K562 (cell line): ENCODE results near the gene ZGLP1. TPM values are rescaled to one million over a fixed set of nuclear protein-coding genes. Genes with fewer than 3 reads are reported as not detected.
A peak's percentile ranks its signal among the peaks of the same experiment; 100 is the strongest.

Source experiments
- ATAC-seq: fragments of 200-7000 bp; cut with Tn5 transposase; 3 replicates; pipeline ENCODE4 v1.9.1; 2020; ENCODE audit warnings: moderate library complexity
- BruUV-seq: library from RNA; stranded (reverse); fragments of 400-500 nt; replicated peaks from 2 replicates; lab custom pipeline; 2021; lab: Mats Ljungman, UMichigan
- CTCF ChIA-PET: fragments of 300-600 bp; formaldehyde crosslinking; extraction: SDS; loops from one replicate; lab custom pipeline; 2021; ENCODE audit warnings: low intra/inter-chr PET ratio; lab: Yijun Ruan, JAX
- POLR2A ChIA-PET: fragments of 300-600, 350-650 bp; sonication (Branson Sonifier 250); formaldehyde crosslinking; extraction: SDS; loops from one replicate; lab custom pipeline; 2021; ENCODE audit warnings: antibody characterized with exemption, inconsistent platforms; lab: Yijun Ruan, JAX
- DNase-seq, 4 experiments: peaks; one replicate each; pipeline versions ENCODE4 v3.0.0 to v3.0.0-alpha.2; 2011 to 2018; ENCODE audit warnings: low spot score in 3 of 4, mixed read lengths in 3 of 4; ENCODE audit errors: extremely low read depth in 1 of 4
- FAIRE-seq: peaks from 2 replicates; lab custom pipeline; 2011; peaks lifted over from hg19 to GRCh38; lab: Jason Lieb, UNC
- H2AFZ ChIP-seq: 2 replicates; pipeline ENCODE4 v1.6.0; 2011; ENCODE audit warnings: low read depth, low read length, control low read depth, inconsistent platforms
- H3K27ac ChIP-seq: fragments of 200-600 bp; 3 replicates; pipeline ENCODE4 v1.8.0; 2011; ENCODE audit warnings: low read depth, mild to moderate bottlenecking, control low read depth, inconsistent platforms, low read length, moderate library complexity, mixed read lengths; ENCODE audit errors: extremely low read depth
- H3K27me3 ChIP-seq, 2 experiments: fragments of 300-600 bp in 1 of 2; 2 replicates in 1 of 2; 3 replicates in 1 of 2; pipeline versions ENCODE4 v1.6.0 to v1.8.0; 2011; ENCODE audit warnings: inconsistent platforms in 2 of 2, low read length in 2 of 2, mild to moderate bottlenecking in 1 of 2, mixed read lengths in 1 of 2, moderate library complexity in 1 of 2; ENCODE audit not compliant: control insufficient read depth in 2 of 2, insufficient read depth in 2 of 2
- H3K36me3 ChIP-seq: fragments of 300-600 bp; 3 replicates; pipeline ENCODE4 v1.8.0; 2011; ENCODE audit warnings: mild to moderate bottlenecking, low read length, inconsistent platforms; ENCODE audit not compliant: control insufficient read depth, insufficient read depth
- H3K4me1 ChIP-seq, 2 experiments: fragments of 200-600 bp in 1 of 2; replicated peaks in 1 of 2; 2 replicates in 1 of 2; 3 replicates in 1 of 2; pipeline versions ENCODE4 v1.5.1 to v1.8.0; 2011; ENCODE audit warnings: inconsistent platforms in 2 of 2, low read length in 2 of 2, mild to moderate bottlenecking in 1 of 2, mixed read lengths in 1 of 2, moderate library complexity in 1 of 2; ENCODE audit not compliant: control insufficient read depth in 2 of 2, insufficient read depth in 2 of 2
- H3K4me2 ChIP-seq: 2 replicates; pipeline ENCODE4 v1.6.1; 2011; ENCODE audit warnings: low read length, control low read depth, inconsistent platforms, mixed read lengths; ENCODE audit not compliant: insufficient read depth
- H3K4me3 ChIP-seq: fragments of 200-600 bp; sonication (generic), shearing (Covaris generic); 2 replicates; pipeline ENCODE4 v1.5.1; 2016; ENCODE audit warnings: control low read depth, inconsistent platforms
- H3K79me2 ChIP-seq: fragments of 200-600 bp; 3 replicates; pipeline ENCODE4 v1.8.0; 2011; ENCODE audit warnings: low read length, inconsistent platforms; ENCODE audit not compliant: control insufficient read depth, insufficient read depth
- H3K9ac ChIP-seq, 2 experiments: 2 replicates each; pipeline versions ENCODE4 v1.6.0 to v1.6.1; 2011; ENCODE audit warnings: low read depth in 2 of 2, low read length in 2 of 2, control low read depth in 1 of 2, inconsistent platforms in 1 of 2, mild to moderate bottlenecking in 1 of 2, mixed read lengths in 1 of 2; ENCODE audit not compliant: insufficient read depth in 1 of 2
- H3K9me1 ChIP-seq: one replicate; pipeline ENCODE4 v1.6.0; 2011; ENCODE audit warnings: inconsistent platforms, mild to moderate bottlenecking, low read length, moderate library complexity; ENCODE audit not compliant: control insufficient read depth, insufficient read depth
- H3K9me3 ChIP-seq: replicated peaks from 2 replicates; pipeline ENCODE4 v1.5.1; 2011; ENCODE audit warnings: low read depth, low read length, inconsistent platforms; ENCODE audit not compliant: control insufficient read depth, insufficient read depth
- H4K20me1 ChIP-seq: replicated peaks from 2 replicates; pipeline ENCODE4 v1.6.1; 2011; ENCODE audit warnings: low read length, inconsistent platforms, mixed read lengths; ENCODE audit not compliant: control insufficient read depth, insufficient read depth
- CBFB ChIP-seq: sonication (generic); formaldehyde crosslinking; IDR thresholded peaks from 2 replicates; pipeline ENCODE4 v1.4.0; 2020; ENCODE audit warnings: mild to moderate bottlenecking, missing genetic modification reagents
- ETV5 ChIP-seq: sonication (generic); formaldehyde crosslinking; IDR thresholded peaks from 2 replicates; pipeline ENCODE4 v1.4.0; 2020; ENCODE audit warnings: low read depth, mild to moderate bottlenecking, missing genetic modification reagents
- GABPB1 ChIP-seq: sonication (generic); formaldehyde crosslinking; IDR thresholded peaks from 2 replicates; pipeline ENCODE4 v1.8.0; 2022; ENCODE audit warnings: mild to moderate bottlenecking, missing genetic modification reagents
- GTF2A2 ChIP-seq: IDR thresholded peaks from 2 replicates; pipeline ENCODE4 v1.6.1; 2016; ENCODE audit warnings: mild to moderate bottlenecking, missing genetic modification characterization, missing compliant biosample characterization
- HCFC1 ChIP-seq: IDR thresholded peaks from 2 replicates; pipeline ENCODE4 v1.6.1; 2012; ENCODE audit warnings: low read depth, low read length, improper control_type of control experiment
- HOXB6 ChIP-seq: fragments of 250-450 bp; sonication (Bioruptor Pico); IDR thresholded peaks from 2 replicates; pipeline ENCODE4 v1.5.1; 2022; ENCODE audit warnings: mild to moderate bottlenecking, borderline replicate concordance
- KAT8 ChIP-seq: fragments of 450-650 bp; IDR thresholded peaks from 2 replicates; pipeline ENCODE4 v1.6.1; 2016; ENCODE audit warnings: low read depth, mild to moderate bottlenecking
- MED1 ChIP-seq: sonication (generic); formaldehyde crosslinking; IDR thresholded peaks from 2 replicates; pipeline ENCODE4 v1.8.1; 2023; ENCODE audit warnings: missing genetic modification reagents, borderline replicate concordance
- MTF1 ChIP-seq: fragments of 250-450 bp; sonication (Bioruptor Pico); IDR thresholded peaks from 2 replicates; pipeline ENCODE4 v1.9.0; 2021; ENCODE audit warnings: moderate library complexity, mild to moderate bottlenecking, inconsistent platforms, borderline replicate concordance
- PHTF2 ChIP-seq: fragments of 250-450 bp; sonication (Bioruptor Pico); IDR thresholded peaks from 2 replicates; pipeline ENCODE4 v1.5.0; 2021; ENCODE audit warnings: mild to moderate bottlenecking
- PTBP1 ChIP-seq: fragments of 200-400 bp; formaldehyde crosslinking; IDR thresholded peaks from 2 replicates; pipeline ENCODE4 v1.6.1; 2017; ENCODE audit warnings: low read depth, low read length
- SMARCA4 ChIP-seq: fragments of 450-650 bp; IDR thresholded peaks from 2 replicates; pipeline ENCODE4 v1.6.1; 2016
- TAF15 ChIP-seq: fragments of 200-400 bp; formaldehyde crosslinking; IDR thresholded peaks from 2 replicates; pipeline ENCODE4 v1.6.1; 2017; ENCODE audit warnings: mild to moderate bottlenecking, low read depth, low read length, moderate library complexity
- TFAM ChIP-seq: fragments of 250-450 bp; sonication (Bioruptor Pico); conservative IDR thresholded peaks from 2 replicates; pipeline ENCODE4 v1.5.0; 2021; ENCODE audit warnings: mild to moderate bottlenecking, moderate library complexity
- U2AF2 ChIP-seq: fragments of 200-400 bp; formaldehyde crosslinking; optimal IDR thresholded peaks from 2 replicates; pipeline ENCODE3; 2017; ENCODE audit warnings: low read depth, mild to moderate bottlenecking, low read length
- YY1 ChIP-seq, 3 experiments: IDR thresholded peaks; 2 replicates each; pipeline ENCODE4 v1.6.1; 2011; ENCODE audit warnings: low read length in 2 of 3, mild to moderate bottlenecking in 2 of 3, moderate library complexity in 2 of 3, borderline replicate concordance in 1 of 3, control low read depth in 1 of 3, low read depth in 1 of 3; ENCODE audit not compliant: insufficient read depth in 3 of 3, insufficient replicate concordance in 2 of 3, control insufficient read depth in 1 of 3, insufficient read length in 1 of 3; ENCODE audit errors: extremely low read depth in 1 of 3
- ZNF253 ChIP-seq: fragments of 250-450 bp; sonication (Bioruptor Pico); conservative IDR thresholded peaks from 2 replicates; pipeline ENCODE4 v1.6.1; 2021; ENCODE audit warnings: mild to moderate bottlenecking
- ZNF354B ChIP-seq: fragments of 250-450 bp; sonication (Bioruptor Pico); IDR thresholded peaks from 2 replicates; pipeline ENCODE4 v1.4.0; 2020
- ZNF644 ChIP-seq: fragments of 200-800 bp; sonication (Bioruptor generic); IDR thresholded peaks from 2 replicates; pipeline ENCODE4 v1.6.1; 2016; ENCODE audit warnings: low read depth, missing genetic modification characterization, missing compliant biosample characterization
- WGBS: fragments of 100-300 bp; shearing (Covaris generic); methylation state at CpG from one replicate; pipeline ENCODE4 v1.1.6; 2016; ENCODE audit warnings: low coverage, mixed read lengths; ENCODE audit not compliant: insufficient coverage; ENCODE audit errors: missing lambda C conversion rate; 5-methylcytosine and 5-hydroxymethylcytosine counted together
- in situ Hi-C: fragments of 300-500 bp; cut with MboI; formaldehyde crosslinking; loops from 4 replicates; pipeline ENCODE4 v1.15.0; 2018; ENCODE audit warnings: inconsistent platforms, mixed read lengths
- intact Hi-C: fragments of 100-400 bp; cut with micrococcal nuclease; formaldehyde crosslinking; loops from 2 replicates; pipeline ENCODE4 v1.14.2; 2022
- polyA plus RNA-seq, 8 experiments: library from polyadenylated mRNA; depleted of rRNA in 4 of 8; stranded (reverse) in 5 of 8; unstranded in 3 of 8; fragments of >200 nt; fragmentation: Nextera tagmentation in 2 of 8; fragmentation: Illumina TruSeq in 1 of 8; extraction: Ambion mirVana in 2 of 8; extraction: Trizol in 1 of 8; gene quantifications; 2 replicates each; pipeline versions ENCODE4 v1.2.1 to v1.2.3, GENCODE V29; 2011 to 2014; ENCODE audit warnings: inconsistent platforms in 1 of 8, missing spikeins in 1 of 8
- total RNA-seq, 7 experiments: library from RNA; depleted of rRNA in 6 of 7; stranded (reverse); fragments of >200 nt in 6 of 7; fragmentation: Illumina TruSeq in 2 of 7; extraction: Trizol in 2 of 7; gene quantifications; 2 replicates each; pipeline versions ENCODE4 v1.2.1 to v1.2.3, GENCODE V29; 2011 to 2021; ENCODE audit warnings: low replicate concordance in 1 of 7
- TF ChIP-seq, protein P1 (sequence below): sonication (generic); formaldehyde crosslinking; IDR thresholded peaks from 2 replicates; pipeline ENCODE4 v1.8.1; 2023; ENCODE audit warnings: mild to moderate bottlenecking, missing genetic modification reagents

Gene ZGLP1
- total and polyA plus RNA-seq, 9 of the 15 experiments (the other 6 are each of a cell fraction or from before 2014, with no cell fraction given), result 0.24 to 4.5 (median 2.2) TPM

- peak within 1 kb of the TSS; percentile 91 for H2AFZ ChIP-seq
- peak; percentile 92 for FAIRE-seq
- no peaks in the 10 kb centered on the region for H3K9me1 ChIP-seq
- H3K4me1 ChIP-seq, result peaks cover 16 to 33% of the 10 kb centered on the region in 2 experiments; a peak in 4 of 5 replicates
- peak within 1 kb of the TSS; percentile 48 for H3K4me3 ChIP-seq
- peaks cover 30% of the 10 kb centered on the region for H3K79me2 ChIP-seq
- ATAC-seq, result peak; percentile 88
- H3K36me3 ChIP-seq, result peaks cover 26% of the 10 kb centered on the region; the same call in 2 of the 3 replicates
- WGBS, result 1% methylated on average over 51 of the region's 51 CpGs
- H4K20me1 ChIP-seq, result no peaks in the 10 kb centered on the region
- intact Hi-C loops, result loop anchor here (1.0 to 2.0 kb wide), 3 partner anchors 18 to 110 kb away; partner anchors contain the start of genes ICAM5, RAVER1 and TYK2
- ChIA-PET CTCF (interaction anchor here (3.9 kb wide), 1 partner anchor 118 kb away, joined by 77 read pairs; no protein-coding TSS in a partner anchor), POLR2A (interaction anchor here (0.6 to 3.7 kb wide), 22 partner anchors 8 to 385 kb away, joined by 3 to 74 read pairs (median 4); partner anchors contain the start of genes FDX2, ICAM4, ICAM5 and PPAN)
- no peaks in the 10 kb centered on the region for H3K27me3 ChIP-seq
- peak within 1 kb of the TSS; percentile 81 for H3K27ac ChIP-seq
- no peaks in the 10 kb centered on the region for H3K9me3 ChIP-seq
- TSS peak; percentile 97 for BruUV-seq
- peak; percentile 71 to 92 (median 80) for DNase-seq
- peak within 1 kb of the TSS; percentile 73 to 93 for H3K9ac ChIP-seq
- peak within 1 kb of the TSS; percentile 76 for H3K4me2 ChIP-seq
- in situ Hi-C loops, result loop anchor here (5.0 kb wide), 1 partner anchor 116 kb away; no protein-coding TSS in a partner anchor
- TF ChIP-seq MTF1 (CRISPR knock-in tag), result no peak
- peak; percentile 90 for TF ChIP-seq PTBP1
- TF ChIP-seq KAT8, result no peak
- TF ChIP-seq CBFB (CRISPR knock-in tag), result no peak; the same call in 1 of the 2 replicates
- TF ChIP-seq, protein P1, sequence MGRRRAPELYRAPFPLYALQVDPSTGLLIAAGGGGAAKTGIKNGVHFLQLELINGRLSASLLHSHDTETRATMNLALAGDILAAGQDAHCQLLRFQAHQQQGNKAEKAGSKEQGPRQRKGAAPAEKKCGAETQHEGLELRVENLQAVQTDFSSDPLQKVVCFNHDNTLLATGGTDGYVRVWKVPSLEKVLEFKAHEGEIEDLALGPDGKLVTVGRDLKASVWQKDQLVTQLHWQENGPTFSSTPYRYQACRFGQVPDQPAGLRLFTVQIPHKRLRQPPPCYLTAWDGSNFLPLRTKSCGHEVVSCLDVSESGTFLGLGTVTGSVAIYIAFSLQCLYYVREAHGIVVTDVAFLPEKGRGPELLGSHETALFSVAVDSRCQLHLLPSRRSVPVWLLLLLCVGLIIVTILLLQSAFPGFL (CRISPR knock-in tag), result peak; percentile 37; the same call in 1 of the 2 replicates
- no peak for TF ChIP-seq TAF15
- TF ChIP-seq PHTF2 (CRISPR knock-in tag), result no peak
- TF ChIP-seq U2AF2, result no peak
- peak; percentile 93 for TF ChIP-seq ETV5 (CRISPR knock-in tag)
- TF ChIP-seq ZNF253 (CRISPR knock-in tag), result no peak
- TF ChIP-seq HCFC1, result no peak; the same call in 1 of the 2 replicates
- TF ChIP-seq TFAM, result no peak
- TF ChIP-seq ZNF354B, result no peak
- peak in 2 of 3 experiments; percentile 48 to 57 for TF ChIP-seq YY1 (IDR thresholded peaks at IDR 0.05; ENCODE audit: borderline replicate concordance in 1 of 3, control insufficient read depth in 1 of 3, extremely low read depth in 1 of 3, insufficient read depth in 3 of 3, insufficient read length in 1 of 3, insufficient replicate concordance in 2 of 3, low read depth in 1 of 3, low read length in 2 of 3)
- 0 out of 2 replicates have a peak, but pooled peaks have one; percentile 52 for TF ChIP-seq GTF2A2 (tag)
- TF ChIP-seq ZNF644 (tag), result no peak
- 0 out of 2 replicates have a peak, but pooled peaks have one; percentile 11 for TF ChIP-seq SMARCA4
- TF ChIP-seq HOXB6 (CRISPR knock-in tag), result no peak
- TF ChIP-seq GABPB1, result peak; percentile 58
- TF ChIP-seq MED1, result no peak
These were observed 38.8 kb downstream of the ZGLP1 start, which contains the start of gene ICAM1 for GRCh38 chr19:10270616-10271394. Gene ICAM1, plus strand, starts transcription at chr19:10271120. Its CDS starts 40 bp downstream, at chr19:10271160.
